HG03066 (cell line): ENCODE results near the gene FURIN.
A peak's percentile ranks its signal among the peaks of the same experiment; 100 is the strongest.
"Not testable (repeated sequence)": the region's sequence is repeated elsewhere in the genome, so short reads cannot be mapped to it uniquely, and the experiment has no call there.

Source experiments
- ATAC-seq: cut with Tn5 transposase; IDR thresholded peaks from one replicate; pipeline ENCODE4 v1.9.1; 2021; ENCODE audit warnings: low read depth; ENCODE audit not compliant: unreplicated experiment

The FURIN gene

DNA sequence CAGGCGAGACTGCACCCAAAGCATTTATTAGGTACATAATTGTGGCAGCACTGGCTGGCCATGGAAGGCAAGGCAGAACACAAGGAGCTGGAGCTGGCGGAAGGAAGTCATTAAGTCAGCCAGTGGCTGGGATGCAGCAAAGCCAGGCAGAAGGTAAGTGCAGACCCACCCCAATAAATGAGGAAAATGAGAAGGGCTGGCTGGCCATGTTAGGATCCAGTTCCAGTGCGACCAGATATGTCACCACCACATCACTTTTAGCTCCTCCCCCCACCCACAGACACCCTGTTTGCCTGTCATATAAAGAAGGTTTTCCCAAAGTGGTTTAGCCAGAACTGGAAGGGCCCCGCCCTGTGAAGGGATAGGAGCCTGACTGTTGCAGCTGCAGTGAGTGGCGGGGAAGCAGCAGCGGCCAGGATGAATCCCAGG, at the start of gene FURIN:
Gene FURIN, plus strand, starts transcription at position 328 of the 429 bp plus-strand sequence. CDS start 7,153 bp downstream, outside the sequence.
- ATAC-seq: no peak

DNA sequence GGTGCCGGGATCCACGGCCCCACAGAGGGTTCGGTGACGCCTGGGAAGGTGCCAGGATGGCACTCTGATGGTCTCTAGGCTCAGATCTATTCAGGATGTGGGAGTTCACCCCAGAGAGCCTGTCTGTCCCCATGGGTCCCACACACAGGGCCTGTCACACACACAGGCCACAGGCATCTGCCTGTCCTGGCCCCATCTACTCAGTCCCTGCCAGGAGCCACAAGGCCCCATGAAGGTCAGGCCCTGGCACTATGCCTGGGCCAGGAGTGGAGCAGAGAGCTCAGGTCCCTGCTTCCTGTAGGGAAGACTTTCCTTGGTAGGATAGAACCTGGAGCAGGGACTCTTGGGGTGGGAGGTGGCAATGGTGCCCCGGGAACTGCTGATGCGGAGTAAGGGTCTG, 49.0 kb upstream of the FURIN start:
- ATAC-seq: no peak

DNA sequence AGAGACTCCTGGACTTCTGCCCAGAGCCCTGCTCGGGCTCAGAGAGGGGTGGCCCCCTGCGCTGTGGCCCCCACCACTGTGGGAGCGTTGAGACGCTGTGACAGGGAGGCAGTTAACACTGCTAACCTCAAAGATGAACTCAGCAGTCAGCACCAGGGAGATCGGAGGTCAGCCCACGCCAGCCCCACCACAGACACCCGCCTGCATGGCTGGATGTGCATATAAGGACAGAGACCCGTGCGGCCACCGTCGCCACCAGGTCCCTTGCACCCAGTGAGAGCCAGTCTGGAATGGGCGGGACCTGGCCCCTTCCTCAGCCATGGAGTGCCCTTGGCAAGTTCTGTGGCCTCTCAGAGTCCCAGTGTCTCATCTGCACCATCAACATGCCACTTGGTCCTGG, 48.5 kb upstream of the FURIN start:
- ATAC-seq: no peak

DNA sequence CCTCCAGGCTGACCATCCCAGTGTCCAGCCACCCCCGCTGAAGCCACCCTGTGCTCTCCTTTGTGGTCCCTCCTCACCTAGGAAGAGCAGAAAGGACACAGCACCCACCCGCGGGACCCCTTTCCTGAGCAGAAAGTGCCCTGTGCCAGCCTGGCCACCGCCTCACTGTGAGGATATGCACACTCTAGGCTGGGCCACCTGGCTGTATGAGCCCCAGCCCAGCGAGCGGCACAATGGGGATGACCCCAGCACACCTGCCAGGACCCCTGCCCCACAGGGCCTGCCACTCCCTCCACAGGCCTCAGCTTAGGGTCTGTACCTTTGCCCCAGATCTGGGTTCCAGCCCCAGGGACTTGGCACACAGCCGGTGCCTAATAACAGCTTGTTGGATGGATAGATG, 47.9 kb upstream of the FURIN start:
- no peak for ATAC-seq

GRCh38 chr15:90822204-90822955, 46.0 kb upstream of the FURIN start:
- no peak for ATAC-seq

GRCh38 chr15:90823455-90823974, 44.9 kb upstream of the FURIN start:
- no peak for ATAC-seq

GRCh38 chr15:90825115-90825899, 43.1 kb upstream of the FURIN start:
- not testable (repeated sequence) for ATAC-seq

GRCh38 chr15:90826206-90826885, 42.0 kb upstream of the FURIN start:
- not testable (repeated sequence) for ATAC-seq

GRCh38 chr15:90826886-90827435, 41.4 kb upstream of the FURIN start:
- ATAC-seq: no peak

DNA sequence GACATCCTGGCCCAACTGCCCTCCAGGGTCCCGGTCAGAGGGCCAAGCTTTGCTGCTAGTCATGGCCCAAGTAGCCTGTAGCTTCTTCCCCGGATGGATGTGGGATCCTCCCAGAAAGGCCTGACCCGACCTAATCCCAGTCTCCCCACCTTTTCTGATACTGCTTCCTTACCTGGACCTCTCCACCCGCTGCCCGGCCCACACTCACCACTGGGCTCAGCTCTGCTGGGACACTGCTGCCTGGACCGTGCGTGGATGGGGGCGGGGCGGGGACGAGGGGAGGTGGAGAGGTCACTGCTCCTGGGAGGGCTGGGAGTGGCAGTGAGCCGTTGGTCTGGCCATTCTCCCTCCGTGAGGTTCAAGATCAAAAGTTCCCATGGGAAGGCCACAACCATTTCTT, 40.3 kb upstream of the FURIN start:
- no peak for ATAC-seq

DNA sequence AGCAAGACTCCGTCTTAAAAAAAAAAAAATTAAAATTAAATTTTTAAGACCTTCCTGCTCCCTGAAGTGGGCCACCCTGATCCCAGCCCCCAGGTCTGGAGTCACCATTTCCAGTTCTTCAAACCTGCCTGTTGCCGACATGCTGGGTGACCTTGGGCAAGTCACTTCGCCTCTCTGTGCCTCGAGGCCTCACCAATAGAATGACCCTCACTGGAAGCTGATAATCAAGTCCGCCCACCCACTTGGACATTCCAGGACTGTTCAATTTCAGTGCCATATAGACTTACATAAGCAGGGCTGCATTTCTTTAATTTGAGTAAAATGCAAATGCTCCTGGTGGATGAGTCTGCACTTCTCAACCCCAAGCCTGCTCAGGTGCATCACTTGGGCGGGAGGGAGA, 39.3 kb upstream of the FURIN start:
- no peak for ATAC-seq

- no peak for ATAC-seq
Observed at GRCh38 chr15:90829942-90830440, 38.4 kb upstream of the FURIN start.

- ATAC-seq: no peak
Observed at GRCh38 chr15:90834626-90835025, 33.8 kb upstream of the FURIN start.

DNA sequence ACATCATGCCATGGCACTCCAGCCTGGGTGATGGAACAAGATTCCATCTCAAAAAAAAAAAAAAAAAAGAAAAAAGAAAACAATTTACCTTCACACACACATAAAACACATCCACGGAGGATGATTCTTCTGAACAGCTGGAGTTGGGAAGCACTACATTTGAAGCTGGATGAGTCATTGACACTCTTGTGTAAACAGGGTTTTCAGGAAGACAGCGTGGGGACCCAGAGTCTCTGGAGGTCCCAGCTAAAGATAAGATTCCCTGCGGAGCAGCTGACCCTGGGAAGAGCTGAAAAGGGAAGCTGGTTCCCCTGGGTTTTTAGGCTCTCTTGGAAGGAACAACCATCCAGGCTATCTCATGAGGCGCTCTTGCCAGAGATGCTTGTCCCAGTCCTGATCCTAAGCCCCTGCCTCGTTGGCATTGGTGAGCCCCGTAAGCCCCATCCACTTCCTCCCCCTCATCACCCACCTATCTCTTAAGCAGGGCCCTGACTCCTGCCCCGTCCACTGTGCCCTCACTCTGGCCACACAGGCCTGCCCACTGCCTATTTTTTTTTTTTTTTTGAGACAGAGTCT, 32.0 kb upstream of the FURIN start:
- no peak for ATAC-seq

- ATAC-seq: no peak
Observed at GRCh38 chr15:90837094-90837493, 31.3 kb upstream of the FURIN start.

DNA sequence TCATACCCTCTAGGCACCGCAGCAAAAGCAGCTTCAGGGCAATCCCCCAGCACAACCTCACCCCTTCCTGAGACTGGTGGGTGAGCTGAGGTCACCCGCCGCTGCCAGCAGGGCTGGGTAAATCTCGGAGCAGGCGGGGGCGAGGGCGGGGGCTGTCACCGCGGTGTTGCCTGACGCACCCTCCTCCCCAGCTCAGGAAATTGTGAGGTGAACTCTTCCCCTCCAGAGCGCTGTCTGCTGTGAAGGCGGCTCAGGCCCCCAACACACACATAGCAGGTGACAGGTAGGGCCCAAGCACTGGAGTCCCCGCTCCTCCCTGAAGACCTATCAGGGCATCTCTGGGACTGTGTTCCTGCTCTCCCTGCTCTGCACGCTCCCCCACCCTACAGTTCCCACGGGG, 30.2 kb upstream of the FURIN start:
- ATAC-seq: no peak

DNA sequence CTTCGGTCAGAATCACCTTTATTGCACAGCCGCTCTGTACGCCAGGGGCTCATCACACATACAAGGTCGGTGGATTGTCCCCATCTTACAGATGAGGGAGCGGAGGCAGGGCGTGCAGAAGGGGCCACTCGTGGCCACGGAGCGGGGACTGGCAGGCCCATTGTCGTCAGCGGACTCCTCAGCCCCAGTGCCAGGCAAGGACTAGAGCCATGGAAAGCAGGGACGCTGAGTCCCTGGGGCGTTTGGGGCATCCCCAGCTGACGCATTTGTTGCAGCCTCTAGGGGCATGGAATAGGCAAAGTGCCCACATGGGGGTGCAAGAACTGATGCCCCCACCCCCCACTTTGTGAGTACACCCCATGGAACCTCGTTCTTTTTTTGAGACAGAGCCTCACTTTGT, 29.8 kb upstream of the FURIN start:
- ATAC-seq: no peak

- ATAC-seq: peak; percentile 74
Observed at GRCh38 chr15:90839187-90840071, 29.0 kb upstream of the FURIN start.

DNA sequence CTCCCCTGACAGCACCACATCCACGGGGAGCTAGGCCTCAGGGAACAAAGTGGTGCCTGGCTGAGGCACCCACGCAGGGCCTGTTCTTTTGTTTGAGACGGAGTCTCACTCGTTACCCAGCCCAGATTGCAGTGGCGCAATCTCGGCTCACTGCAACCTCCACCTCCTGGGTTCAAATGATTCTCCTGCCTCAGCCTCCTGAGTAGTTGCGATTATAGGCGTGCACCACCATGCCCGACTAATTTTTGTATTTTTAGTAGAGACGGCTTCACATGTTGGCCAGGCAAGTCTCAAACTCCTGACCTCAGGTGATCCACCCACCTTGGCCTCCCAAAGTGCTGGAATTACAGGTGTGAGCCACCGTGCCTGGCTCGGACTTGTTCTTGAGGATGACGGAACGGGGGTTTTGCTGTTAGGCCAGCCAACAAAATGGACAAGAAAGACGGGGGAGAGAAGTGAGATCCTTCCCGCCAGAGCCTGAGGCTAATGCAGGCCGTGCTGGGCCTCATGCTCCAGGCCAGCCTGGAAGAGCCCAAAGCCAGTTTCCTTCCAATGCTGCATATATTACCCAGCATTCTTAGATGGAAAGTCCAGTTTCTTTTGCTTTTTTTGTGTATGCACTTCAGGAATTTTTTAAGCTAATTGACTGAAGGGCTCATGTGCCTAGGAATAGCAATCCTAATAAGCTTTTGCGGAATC, 28.1 kb upstream of the FURIN start:
- ATAC-seq: no peak
